Endothelial cell of umbilical vein (primary cell): ENCODE data around the gene CRTC2.

Experiments used
- EZH2 ChIP-seq: IDR thresholded peaks from 2 replicates; pipeline ENCODE4 v1.6.1; 2012; ENCODE audit warnings: borderline replicate concordance, low read depth, mild to moderate bottlenecking, moderate library complexity, low read length, inconsistent platforms; ENCODE audit not compliant: severe bottlenecking
- FOS ChIP-seq: IDR thresholded peaks from 2 replicates; pipeline ENCODE4 v1.6.1; 2011; ENCODE audit warnings: mild to moderate bottlenecking, low read length, moderate library complexity, borderline replicate concordance; ENCODE audit not compliant: insufficient read depth
- GATA2 ChIP-seq: IDR thresholded peaks from 2 replicates; pipeline ENCODE4 v1.7.0; 2011; ENCODE audit warnings: low read depth, mild to moderate bottlenecking, moderate library complexity, mixed read lengths, low read length; ENCODE audit not compliant: insufficient read length, insufficient read depth
- JUN ChIP-seq: IDR thresholded peaks from 2 replicates; pipeline ENCODE4 v1.6.1; 2011; ENCODE audit warnings: borderline replicate concordance, low read depth; ENCODE audit not compliant: insufficient read length, insufficient read depth
- MYC ChIP-seq: IDR thresholded peaks from one replicate; pipeline ENCODE4 v1.6.1; 2011; ENCODE audit warnings: mild to moderate bottlenecking, low read depth, low read length
- POLR2A ChIP-seq: IDR thresholded peaks from 2 replicates; pipeline ENCODE4 v1.6.1; 2012; ENCODE audit warnings: low read depth, mild to moderate bottlenecking, control low read depth, low read length
- POLR2AphosphoS5 ChIP-seq: IDR thresholded peaks from 2 replicates; pipeline ENCODE4 v1.6.1; 2012; ENCODE audit warnings: low read depth, mild to moderate bottlenecking, control low read depth, low read length, moderate library complexity; ENCODE audit not compliant: insufficient read depth
- TF ChIP-seq, protein P1 (sequence below), 2 donors: IDR thresholded peaks; 1 replicate in 1 of 2; 2 replicates in 1 of 2; pipeline ENCODE4 v1.5.1; 2011; ENCODE audit warnings: low read length in 2 of 2, mild to moderate bottlenecking in 2 of 2, moderate library complexity in 2 of 2, control low read depth in 1 of 2, inconsistent platforms in 1 of 2, low read depth in 1 of 2; ENCODE audit not compliant: insufficient read depth in 1 of 2; ENCODE audit errors: extremely low read depth in 1 of 2
- TF ChIP-seq, protein P2 (sequence below): IDR thresholded peaks from 2 replicates; pipeline ENCODE4 v1.6.1; 2011; ENCODE audit not compliant: insufficient read depth, insufficient read length

DNA sequence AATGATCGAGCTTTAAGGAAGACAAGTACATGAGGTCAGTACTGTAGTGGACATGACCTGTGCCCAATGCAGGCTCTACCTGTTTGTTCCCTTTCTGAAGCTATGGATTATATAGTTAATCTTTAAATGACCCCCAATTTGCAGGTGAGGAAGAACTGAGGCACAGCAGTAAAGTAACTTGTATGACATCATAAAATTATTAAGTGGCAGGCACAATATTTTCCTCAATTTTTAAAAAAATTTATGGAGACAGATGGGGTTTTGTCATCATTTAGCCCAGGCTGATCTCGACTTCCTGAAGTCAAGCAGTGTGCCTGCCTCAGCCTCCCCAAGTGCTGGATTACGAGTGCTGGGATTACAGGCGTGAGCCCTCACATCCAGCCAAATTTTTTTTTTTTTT is 32.0 kb downstream of the CRTC2 start:
- TF ChIP-seq, protein P1, sequence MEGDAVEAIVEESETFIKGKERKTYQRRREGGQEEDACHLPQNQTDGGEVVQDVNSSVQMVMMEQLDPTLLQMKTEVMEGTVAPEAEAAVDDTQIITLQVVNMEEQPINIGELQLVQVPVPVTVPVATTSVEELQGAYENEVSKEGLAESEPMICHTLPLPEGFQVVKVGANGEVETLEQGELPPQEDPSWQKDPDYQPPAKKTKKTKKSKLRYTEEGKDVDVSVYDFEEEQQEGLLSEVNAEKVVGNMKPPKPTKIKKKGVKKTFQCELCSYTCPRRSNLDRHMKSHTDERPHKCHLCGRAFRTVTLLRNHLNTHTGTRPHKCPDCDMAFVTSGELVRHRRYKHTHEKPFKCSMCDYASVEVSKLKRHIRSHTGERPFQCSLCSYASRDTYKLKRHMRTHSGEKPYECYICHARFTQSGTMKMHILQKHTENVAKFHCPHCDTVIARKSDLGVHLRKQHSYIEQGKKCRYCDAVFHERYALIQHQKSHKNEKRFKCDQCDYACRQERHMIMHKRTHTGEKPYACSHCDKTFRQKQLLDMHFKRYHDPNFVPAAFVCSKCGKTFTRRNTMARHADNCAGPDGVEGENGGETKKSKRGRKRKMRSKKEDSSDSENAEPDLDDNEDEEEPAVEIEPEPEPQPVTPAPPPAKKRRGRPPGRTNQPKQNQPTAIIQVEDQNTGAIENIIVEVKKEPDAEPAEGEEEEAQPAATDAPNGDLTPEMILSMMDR (IDR thresholded peaks at IDR 0.05; ENCODE audit: extremely low read depth in 1 of 2, insufficient read depth in 1 of 2, low read depth in 1 of 2, low read length in 2 of 2): no peak
- TF ChIP-seq JUN (no peak), EZH2 (no peak), POLR2AphosphoS5 (no peak), MYC (no peak), POLR2A (no peak), FOS (no peak), GATA2 (no peak)
- TF ChIP-seq, protein P2, sequence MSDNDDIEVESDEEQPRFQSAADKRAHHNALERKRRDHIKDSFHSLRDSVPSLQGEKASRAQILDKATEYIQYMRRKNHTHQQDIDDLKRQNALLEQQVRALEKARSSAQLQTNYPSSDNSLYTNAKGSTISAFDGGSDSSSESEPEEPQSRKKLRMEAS: no peak
